Ishikawa (cell line): ENCODE results near the gene PDE6H.

Experiments used
- CEBPB ChIP-seq: IDR thresholded peaks from 2 replicates; pipeline ENCODE4 v1.6.1; 2012
- CREB1 ChIP-seq: IDR thresholded peaks from 2 replicates; pipeline ENCODE4 v1.6.1; 2012; ENCODE audit warnings: low read depth
- EGR1 ChIP-seq: IDR thresholded peaks from 2 replicates; pipeline ENCODE4 v1.6.1; 2012
- EP300 ChIP-seq: IDR thresholded peaks from 2 replicates; pipeline ENCODE4 v1.6.1; 2012; ENCODE audit warnings: borderline replicate concordance
- MAX ChIP-seq: IDR thresholded peaks from 2 replicates; pipeline ENCODE4 v1.6.1; 2012
- RAD21 ChIP-seq: IDR thresholded peaks from 2 replicates; pipeline ENCODE4 v1.6.1; 2012; ENCODE audit warnings: low read depth
- REST ChIP-seq: IDR thresholded peaks from 2 replicates; pipeline ENCODE4 v1.6.1; 2012; ENCODE audit warnings: low read depth, mild to moderate bottlenecking
- TAF1 ChIP-seq: IDR thresholded peaks from 2 replicates; pipeline ENCODE4 v1.6.1; 2012; ENCODE audit warnings: low read depth, mild to moderate bottlenecking
- TCF12 ChIP-seq: IDR thresholded peaks from 2 replicates; pipeline ENCODE4 v1.6.1; 2012; ENCODE audit warnings: low read depth
- YY1 ChIP-seq: IDR thresholded peaks from 2 replicates; pipeline ENCODE4 v1.6.1; 2012; ENCODE audit warnings: low read depth
- ZBTB7A ChIP-seq: IDR thresholded peaks from 2 replicates; pipeline ENCODE4 v1.6.1; 2012; ENCODE audit warnings: low read depth

DNA sequence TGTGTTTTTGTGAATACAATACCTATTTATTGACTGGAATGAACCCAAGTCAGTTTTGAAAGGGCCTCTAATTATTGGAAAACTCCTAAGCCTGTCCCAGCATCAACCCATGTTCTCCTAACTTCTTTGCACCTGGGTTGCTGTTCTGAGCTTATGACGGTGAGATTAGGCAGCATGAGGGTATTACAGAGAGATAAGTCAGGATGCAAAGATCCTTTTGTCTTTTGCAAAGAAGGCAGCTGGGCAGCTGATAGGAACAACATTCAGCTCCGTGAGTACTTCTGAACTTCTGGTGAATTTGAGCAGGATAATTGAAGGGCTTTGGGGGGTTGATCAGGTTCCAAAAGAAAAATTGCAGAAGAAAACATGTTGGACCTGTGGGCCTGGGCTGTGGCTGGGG, at the start of gene PDE6H:
- TF ChIP-seq TAF1: no peak
- TF ChIP-seq TCF12: no peak
- no peak for TF ChIP-seq MAX
- TF ChIP-seq EP300: no peak
- no peak for TF ChIP-seq ZBTB7A
- TF ChIP-seq YY1: no peak
- no peak for TF ChIP-seq REST
- no peak for TF ChIP-seq EGR1
- no peak for TF ChIP-seq CEBPB
- no peak for TF ChIP-seq CREB1
- TF ChIP-seq RAD21: no peak
